Measurements from ENCODE around the gene HSPB9.
A peak's percentile ranks its signal among the peaks of the same experiment; 100 is the strongest.
"Not testable (repeated sequence)": the region's sequence is repeated elsewhere in the genome, so short reads cannot be mapped to it uniquely, and the experiment has no call there.

HSPB9 gene

DNA sequence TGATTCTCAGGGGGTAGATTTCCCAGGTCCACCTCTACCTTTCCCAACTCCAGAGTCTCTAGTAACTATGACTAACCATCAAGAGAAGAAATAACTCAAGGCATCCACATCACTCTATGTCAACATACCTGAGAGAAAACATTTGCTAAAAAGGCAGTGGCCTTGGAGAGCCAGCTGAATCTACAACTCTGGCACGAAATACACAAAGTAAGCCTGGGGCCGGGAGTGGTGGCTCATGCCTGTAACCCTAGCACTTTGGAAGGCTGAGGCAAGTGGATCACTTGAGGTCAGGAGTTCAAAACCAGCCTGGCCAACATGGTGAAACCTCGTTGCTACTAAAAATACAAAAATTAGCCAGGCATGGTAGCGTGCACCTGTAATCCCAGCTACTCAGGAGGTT lies 20.5 kb downstream of the HSPB9 start:
- DNase-seq (ENCODE audit: low spot score) = not testable (repeated sequence)

DNA sequence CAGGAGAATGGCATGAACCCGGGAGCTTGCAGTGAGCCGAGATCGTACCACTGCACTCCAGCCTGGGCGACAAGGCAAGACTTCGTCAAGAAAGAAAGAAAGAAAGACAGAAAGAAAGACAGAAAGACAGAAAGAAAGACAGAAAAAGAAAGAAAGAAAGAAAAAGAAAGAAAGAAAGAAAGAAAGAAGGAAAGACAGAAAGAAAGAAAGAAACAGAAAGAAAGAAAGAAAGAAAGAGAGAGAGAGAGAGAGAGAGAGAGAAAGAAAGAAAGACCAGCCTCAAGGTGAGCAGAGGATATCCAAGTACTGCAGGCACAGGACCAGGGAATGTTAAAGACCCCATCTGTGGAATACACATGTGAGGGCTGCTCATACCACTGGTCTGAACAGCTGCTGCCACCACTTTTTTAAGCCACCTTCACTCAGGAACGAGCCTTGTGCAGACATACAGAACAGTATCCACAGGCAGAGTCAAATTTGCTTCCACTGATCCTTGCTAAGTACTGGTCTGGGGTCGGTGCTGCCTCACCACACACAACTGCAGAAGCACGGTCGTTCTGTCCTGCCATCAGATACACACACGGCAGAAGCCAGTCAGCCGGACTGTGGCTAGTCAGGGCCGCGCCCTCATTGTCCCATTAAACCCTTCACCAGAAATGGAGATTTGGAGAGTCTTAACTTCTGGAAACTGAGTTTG lies 24.5 kb downstream of the HSPB9 start:
- no peak for DNase-seq (ENCODE audit: low spot score)

GRCh38 chr17:42153919-42154742 lies 31.5 kb downstream of the HSPB9 start:
- no peak for DNase-seq (ENCODE audit: low spot score)

GRCh38 chr17:42155614-42156045 lies 33.0 kb downstream of the HSPB9 start:
- DNase-seq (ENCODE audit: low spot score) = no peak

DNA sequence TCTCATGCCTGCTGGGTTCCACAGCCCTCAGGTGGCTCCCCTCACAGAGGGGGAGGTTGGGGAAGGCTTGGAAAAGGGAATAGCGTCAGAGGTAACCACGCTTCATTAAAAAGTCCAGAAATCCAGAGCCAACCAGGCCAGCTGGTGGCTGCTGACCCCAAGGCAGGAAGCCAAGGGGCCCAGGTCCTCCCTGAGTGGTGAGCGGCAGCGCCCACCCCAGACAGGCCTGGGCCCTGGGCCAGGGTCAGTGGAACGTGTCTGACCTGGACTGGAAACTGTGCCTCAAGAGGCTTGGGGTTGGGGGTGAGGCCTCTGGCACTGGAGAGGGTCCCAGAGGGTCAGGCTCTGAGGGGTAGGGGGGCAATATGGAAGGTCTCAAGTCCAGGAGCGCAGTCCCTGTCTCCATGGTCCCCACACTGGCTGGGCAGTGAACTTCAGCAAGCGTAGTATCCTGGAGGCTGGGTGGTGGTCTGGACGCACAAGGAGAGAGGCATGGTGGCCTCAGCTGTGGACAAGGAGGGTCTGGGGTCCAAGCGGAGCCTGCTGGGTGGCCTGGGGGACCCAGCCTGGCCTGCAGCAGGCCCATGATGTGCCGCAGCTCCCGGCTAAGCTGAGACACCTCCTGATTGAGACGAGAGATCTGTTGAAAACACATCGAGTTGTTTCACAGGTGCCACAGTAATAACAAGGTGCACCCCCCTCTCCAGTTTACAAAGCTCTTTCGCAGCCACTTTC lies 37.4 kb downstream of the HSPB9 start:
- no peak for DNase-seq (ENCODE audit: low spot score)

DNA sequence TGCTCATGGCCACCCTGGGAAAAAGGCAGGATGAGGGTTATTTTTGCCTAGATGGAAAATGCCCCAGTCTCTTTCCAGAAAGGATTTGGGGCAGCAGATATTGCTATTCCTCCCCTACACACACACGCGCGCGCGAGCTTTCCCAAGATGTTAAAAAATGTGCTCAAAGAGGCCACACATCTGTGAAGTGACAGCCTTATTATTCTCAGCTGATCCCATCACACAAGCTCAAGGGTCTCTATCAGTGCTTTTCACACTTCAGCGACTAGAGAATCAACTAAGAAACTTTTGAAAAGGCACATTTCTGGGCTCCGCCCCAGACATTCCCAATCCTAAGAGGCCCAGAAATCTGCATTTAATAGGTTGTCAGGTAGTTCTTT lies 37.9 kb downstream of the HSPB9 start:
- no peak for DNase-seq (ENCODE audit: low spot score)

DNA sequence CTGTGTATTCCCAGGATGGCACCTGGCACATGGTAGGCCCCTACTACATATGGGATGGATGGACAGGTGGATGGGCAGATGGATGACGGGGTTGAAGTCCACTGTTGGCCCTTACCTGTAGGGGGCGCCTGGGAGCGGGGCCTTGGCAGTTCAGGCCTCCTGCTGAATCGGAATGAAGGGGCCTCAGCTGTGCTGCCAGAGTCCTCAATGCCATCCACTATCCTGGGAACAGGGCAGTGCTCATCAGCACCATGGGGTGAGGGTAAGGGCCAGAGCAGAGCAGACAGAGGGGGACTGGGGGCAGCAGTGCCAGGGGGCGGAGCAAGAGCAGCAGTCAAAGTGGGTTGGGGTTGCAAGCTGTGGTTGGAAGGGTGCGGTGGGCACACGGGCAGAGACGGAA lies 40.5 kb downstream of the HSPB9 start:
- DNase-seq (ENCODE audit: low spot score) = peak; percentile 19

- DNase-seq (ENCODE audit: low spot score) = no peak
Measured at GRCh38 chr17:42163696-42164407, 41.2 kb downstream of the HSPB9 start.

DNA sequence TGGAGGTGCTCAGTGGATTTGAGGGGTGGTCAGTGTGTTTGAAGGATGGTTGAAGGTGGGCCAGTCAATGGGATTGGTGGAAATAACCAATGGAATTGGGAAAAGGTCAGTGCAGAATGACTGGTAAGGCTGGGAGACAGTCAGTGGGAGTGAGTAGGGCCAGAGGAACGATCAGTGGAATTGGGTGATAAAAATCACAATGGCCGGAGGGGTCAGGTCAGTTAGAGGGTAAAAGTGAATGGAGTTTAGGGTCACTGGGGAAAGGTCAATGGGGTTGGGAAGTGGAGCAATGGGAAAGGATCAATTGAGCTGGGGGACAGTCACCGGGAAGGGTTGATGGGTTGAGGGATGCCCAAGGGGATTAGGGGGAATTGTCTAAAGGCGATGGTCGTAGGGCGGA lies 43.1 kb downstream of the HSPB9 start:
- no peak for DNase-seq (ENCODE audit: low spot score)

DNA sequence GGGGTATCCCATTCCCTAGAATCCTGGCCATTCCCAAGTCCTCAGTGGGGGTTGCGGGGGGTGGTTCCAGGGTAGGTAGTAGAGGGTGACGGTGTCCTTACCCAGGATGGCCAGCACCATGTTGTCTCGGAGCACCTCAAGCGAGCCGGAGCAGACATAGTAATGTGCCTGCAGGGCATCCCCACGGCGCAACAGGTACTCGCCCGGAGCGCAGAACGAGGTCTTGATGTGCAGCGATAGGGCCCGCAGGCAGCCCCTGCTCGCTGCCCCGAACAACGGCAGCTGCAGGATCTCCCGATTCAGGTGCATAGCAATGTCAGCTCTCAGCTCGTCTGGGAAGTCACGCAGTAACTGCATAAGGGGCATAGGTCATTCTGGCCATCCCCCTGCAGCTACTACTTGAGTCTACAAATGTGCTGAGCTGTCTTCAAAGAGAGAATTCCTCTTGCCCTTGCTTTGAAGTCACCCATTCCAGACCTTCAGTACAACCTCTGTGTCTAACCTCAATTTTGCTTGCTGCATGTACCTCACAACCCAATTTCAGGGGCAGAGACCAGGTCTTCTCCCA lies 43.7 kb downstream of the HSPB9 start:
- no peak for DNase-seq (ENCODE audit: low spot score)

DNA sequence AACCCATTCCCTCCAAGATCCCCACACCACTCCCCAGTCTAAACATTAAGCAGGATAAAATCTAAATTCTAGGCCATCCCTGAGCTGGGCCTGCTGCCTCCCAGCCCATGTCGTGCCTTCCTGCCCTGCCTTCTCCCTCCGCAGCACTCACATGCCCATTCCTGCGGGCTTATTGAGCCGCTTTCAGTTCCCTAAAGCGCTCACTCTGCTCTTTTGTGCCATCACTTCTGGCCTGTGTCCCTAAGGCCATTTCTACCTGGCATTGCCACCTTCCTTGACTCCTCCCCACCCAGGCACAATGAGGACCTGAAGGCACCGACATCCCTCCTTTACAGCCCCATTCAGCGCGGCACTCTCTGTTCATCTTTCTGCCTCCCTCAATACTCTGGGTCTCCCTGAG lies 45.2 kb downstream of the HSPB9 start:
- DNase-seq (ENCODE audit: low spot score) = no peak

GRCh38 chr17:42169351-42169750 lies 46.7 kb downstream of the HSPB9 start:
- DNase-seq (ENCODE audit: low spot score) = no peak

GRCh38 chr17:42171831-42172230 lies 49.2 kb downstream of the HSPB9 start:
- no peak for DNase-seq (ENCODE audit: low spot score)
